HFFc6 (cell line): ENCODE measurements around the gene HSD3B7. TPM values are rescaled to one million over a fixed set of nuclear protein-coding genes. Genes with fewer than 3 reads are reported as not detected.

Experiments
- DNase-seq: peaks from one replicate; pipeline ENCODE4 v3.0.0-alpha.2; 2018
- H3K27ac Mint-ChIP-seq: 2 replicates; pipeline ENCODE4 v1.8.0; 2020; ENCODE audit warnings: mild to moderate bottlenecking, mixed read lengths
- H3K27me3 Mint-ChIP-seq: 2 replicates; pipeline ENCODE4 v1.8.0; 2021; ENCODE audit warnings: mild to moderate bottlenecking, moderate library complexity, mixed read lengths; ENCODE audit not compliant: insufficient read depth
- H3K36me3 Mint-ChIP-seq: 2 replicates; pipeline ENCODE4 v1.8.0; 2021; ENCODE audit warnings: low read depth, mixed read lengths
- H3K4me1 Mint-ChIP-seq: 2 replicates; pipeline ENCODE4 v1.8.0; 2020; ENCODE audit warnings: low read depth, mixed read lengths
- H3K4me3 Mint-ChIP-seq: 2 replicates; pipeline ENCODE4 v1.8.0; 2020; ENCODE audit warnings: mild to moderate bottlenecking, moderate library complexity, mixed read lengths
- H3K9me3 Mint-ChIP-seq: 2 replicates; pipeline ENCODE4 v1.8.0; 2020; ENCODE audit warnings: mild to moderate bottlenecking, mixed read lengths
- total RNA-seq, 6 experiments: library from RNA; stranded (reverse); fragmentation: NEBNext Ultra II Directional; extraction: Animal tissue kit (Norgen Biotek cat#: 25700); gene quantifications; 2 replicates in 1 of 6; 3 replicates in 5 of 6; pipeline ENCODE4 v1.2.3, GENCODE V29; 2021
- TF ChIP-seq, protein P1 (sequence below): fragments of 200-600 bp; sonication (generic); IDR thresholded peaks from 2 replicates; pipeline ENCODE4 v1.5.0; 2021; ENCODE audit warnings: antibody characterized with exemption, mild to moderate bottlenecking

HSD3B7 gene
- total RNA-seq, 6 experiments from 2014 or later = 15.1 to 24.6 (median 18.6) TPM

DNA sequence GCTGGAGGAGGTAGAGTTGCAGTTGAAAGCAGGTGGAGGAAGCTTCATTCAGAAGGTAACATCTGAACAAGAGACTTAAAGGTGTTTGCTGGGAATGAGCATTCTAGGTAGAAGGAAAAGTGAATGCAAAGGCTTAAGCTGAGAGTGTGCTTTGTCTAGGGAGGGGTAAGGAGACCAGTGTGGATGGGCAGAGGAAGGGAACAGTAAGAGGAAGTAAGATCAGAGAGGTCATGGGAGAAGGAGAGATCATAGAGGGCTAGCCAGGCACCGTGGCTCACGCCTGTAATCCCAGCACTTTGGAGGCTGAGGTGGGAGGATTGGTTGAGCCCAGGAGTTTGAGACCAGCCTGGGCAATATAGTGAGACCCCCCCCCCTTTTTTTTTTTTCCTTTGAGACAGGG lies 51.7 kb downstream of the HSD3B7 start:
- no peak for DNase-seq
- TF ChIP-seq, protein P1, sequence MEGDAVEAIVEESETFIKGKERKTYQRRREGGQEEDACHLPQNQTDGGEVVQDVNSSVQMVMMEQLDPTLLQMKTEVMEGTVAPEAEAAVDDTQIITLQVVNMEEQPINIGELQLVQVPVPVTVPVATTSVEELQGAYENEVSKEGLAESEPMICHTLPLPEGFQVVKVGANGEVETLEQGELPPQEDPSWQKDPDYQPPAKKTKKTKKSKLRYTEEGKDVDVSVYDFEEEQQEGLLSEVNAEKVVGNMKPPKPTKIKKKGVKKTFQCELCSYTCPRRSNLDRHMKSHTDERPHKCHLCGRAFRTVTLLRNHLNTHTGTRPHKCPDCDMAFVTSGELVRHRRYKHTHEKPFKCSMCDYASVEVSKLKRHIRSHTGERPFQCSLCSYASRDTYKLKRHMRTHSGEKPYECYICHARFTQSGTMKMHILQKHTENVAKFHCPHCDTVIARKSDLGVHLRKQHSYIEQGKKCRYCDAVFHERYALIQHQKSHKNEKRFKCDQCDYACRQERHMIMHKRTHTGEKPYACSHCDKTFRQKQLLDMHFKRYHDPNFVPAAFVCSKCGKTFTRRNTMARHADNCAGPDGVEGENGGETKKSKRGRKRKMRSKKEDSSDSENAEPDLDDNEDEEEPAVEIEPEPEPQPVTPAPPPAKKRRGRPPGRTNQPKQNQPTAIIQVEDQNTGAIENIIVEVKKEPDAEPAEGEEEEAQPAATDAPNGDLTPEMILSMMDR = no peak
- Mint-ChIP-seq H3K4me1 (peaks cover 22% of the 10 kb centered on the region), H3K9me3 (no peaks in the 10 kb centered on the region), H3K36me3 (peaks cover 10% of the 10 kb centered on the region; the same call in 1 of the 2 replicates), H3K27ac (no peak overlapping the region), H3K27me3 (no peaks in the 10 kb centered on the region; the same call in none of the 2 replicates), H3K4me3 (no peak overlapping the region)

Other genes starting within 250 kb of the HSD3B7 start
- gene PHKG2, start 236.8 kb upstream of the HSD3B7 start, total RNA-seq = 10 to 100 TPM; 26.6 to 31.0 (median 27.7) TPM
- 1 to 10 TPM; 4.3 to 7.6 (median 5.1) TPM for gene CFAP119, start 223.1 kb upstream of the HSD3B7 start, total RNA-seq
- gene RNF40, start 222.9 kb upstream of the HSD3B7 start, total RNA-seq = 100 to 1,000 TPM in 5 of 6 experiments, 10 to 100 TPM in 1; 98.2 to 120 (median 104) TPM
- 10 to 100 TPM; 19.4 to 21.8 (median 21.0) TPM for gene ZNF629, start 198.0 kb upstream of the HSD3B7 start, total RNA-seq
- gene BCL7C, start 91.1 kb upstream of the HSD3B7 start, total RNA-seq = 10 to 100 TPM; 42.7 to 52.7 (median 48.4) TPM
- gene CTF1, start 88.6 kb upstream of the HSD3B7 start, total RNA-seq = 10 to 100 TPM; 12.0 to 16.3 (median 14.0) TPM
- gene FBXL19, start 61.6 kb upstream of the HSD3B7 start, total RNA-seq = 10 to 100 TPM; 21.9 to 25.8 (median 23.4) TPM
- gene ORAI3, start 36.1 kb upstream of the HSD3B7 start, total RNA-seq = 10 to 100 TPM; 15.2 to 26.2 (median 18.4) TPM
- gene SETD1A, start 27.5 kb upstream of the HSD3B7 start, total RNA-seq = 10 to 100 TPM; 13.4 to 15.8 (median 14.4) TPM
- 1 to 10 TPM; 6.7 to 9.9 (median 7.1) TPM for gene STX1B, start 25.4 kb downstream of the HSD3B7 start, total RNA-seq
- gene STX4, start 48.4 kb downstream of the HSD3B7 start, total RNA-seq = 10 to 100 TPM; 56.3 to 71.2 (median 64.2) TPM
- gene ZNF668, start 89.0 kb downstream of the HSD3B7 start, total RNA-seq = 10 to 100 TPM; 15.0 to 24.5 (median 17.5) TPM
- 10 to 100 TPM; 13.0 to 16.3 (median 14.7) TPM for gene ZNF646, start 89.2 kb downstream of the HSD3B7 start, total RNA-seq
- 1 to 10 TPM in 5 of 6 experiments, under 1 TPM in 1; 0.85 to 2.6 (median 1.4) TPM for gene PRSS53, start 103.7 kb downstream of the HSD3B7 start, total RNA-seq
- 100 to 1,000 TPM; 123 to 184 (median 130) TPM for gene VKORC1, start 109.6 kb downstream of the HSD3B7 start, total RNA-seq
- 10 to 100 TPM; 56.8 to 64.8 (median 59.4) TPM for gene BCKDK, start 123.2 kb downstream of the HSD3B7 start, total RNA-seq
- gene KAT8, start 132.5 kb downstream of the HSD3B7 start, total RNA-seq = 10 to 100 TPM; 28.1 to 31.8 (median 29.6) TPM
- gene PRSS8, start 150.5 kb downstream of the HSD3B7 start, total RNA-seq = not detected
- under 1 TPM in 4 of 6 experiments, not detected in 2; 0.38 to 0.60 (median 0.47) TPM for gene PRSS36, start 164.9 kb downstream of the HSD3B7 start, total RNA-seq
- gene FUS, start 194.9 kb downstream of the HSD3B7 start, total RNA-seq = 100 to 1,000 TPM; 275 to 504 (median 422) TPM
- 10 to 100 TPM; 13.0 to 23.1 (median 22.5) TPM for gene PYCARD, start 217.6 kb downstream of the HSD3B7 start, total RNA-seq
- gene TRIM72, start 228.9 kb downstream of the HSD3B7 start, total RNA-seq = under 1 TPM in 1 of 6 experiments, not detected in 5; 0.05 TPM
- gene PYDC1, start 231.9 kb downstream of the HSD3B7 start, total RNA-seq = not detected